GM12875 (cell line): Measurements from ENCODE around the gene SEC23A.
"Not testable (repeated sequence)": the region's sequence is repeated elsewhere in the genome, so short reads cannot be mapped to it uniquely, and the experiment has no call there.

Source experiments
- H3K4me3 ChIP-seq: one replicate; pipeline ENCODE4 v1.5.1; 2011; ENCODE audit warnings: low read depth, low read length, control low read depth
- CTCF ChIP-seq: IDR thresholded peaks from 2 replicates; pipeline ENCODE4 v1.5.1; 2011; ENCODE audit warnings: low read depth, mild to moderate bottlenecking, control low read depth, inconsistent platforms, low read length, moderate library complexity, borderline replicate concordance; ENCODE audit not compliant: insufficient read depth

The SEC23A gene

GRCh38 chr14:39087493-39087892 lies 15.5 kb downstream of the SEC23A start:
- H3K4me3 ChIP-seq: no peak overlapping the region
- no peak for TF ChIP-seq CTCF

- TF ChIP-seq CTCF: no peak
- no peak overlapping the region for H3K4me3 ChIP-seq
Measured at GRCh38 chr14:39085933-39086332, 17.1 kb downstream of the SEC23A start.

- H3K4me3 ChIP-seq: no peak overlapping the region
- TF ChIP-seq CTCF: no peak
Measured at GRCh38 chr14:39083127-39083526, 19.9 kb downstream of the SEC23A start.

- no peak overlapping the region for H3K4me3 ChIP-seq
- TF ChIP-seq CTCF: no peak
Measured at GRCh38 chr14:39080886-39081285, 22.1 kb downstream of the SEC23A start.

GRCh38 chr14:39071096-39071495 lies 31.9 kb downstream of the SEC23A start:
- TF ChIP-seq CTCF: no peak
- no peak overlapping the region for H3K4me3 ChIP-seq

GRCh38 chr14:39069923-39070322 lies 33.1 kb downstream of the SEC23A start:
- H3K4me3 ChIP-seq: no peak overlapping the region
- no peak for TF ChIP-seq CTCF

GRCh38 chr14:39069169-39069805 lies 33.7 kb downstream of the SEC23A start:
- not testable (repeated sequence) for H3K4me3 ChIP-seq
